Measurements from ENCODE around the gene SLC6A12.

- TF ChIP-seq CTCF (IDR thresholded peaks at IDR 0.05; ENCODE audit: poor library complexity, severe bottlenecking): no peak
- no peak for TF ChIP-seq EP300 (conservative IDR thresholded peaks at IDR 0.05; ENCODE audit: poor library complexity, severe bottlenecking)
- TF ChIP-seq SMC3 (conservative IDR thresholded peaks at IDR 0.05; ENCODE audit: poor library complexity): no peak
- TF ChIP-seq MXI1 (conservative IDR thresholded peaks at IDR 0.05; ENCODE audit: poor library complexity, severe bottlenecking): no peak
Measured at GRCh38 chr12:203074-203461, 10.9 kb downstream of the SLC6A12 start.
